HG02763 (cell line): ENCODE results near the gene DENND1C.
A peak's percentile ranks its signal among the peaks of the same experiment; 100 is the strongest.

Experiments used
- ATAC-seq: cut with Tn5 transposase; IDR thresholded peaks from one replicate; pipeline ENCODE4 v1.9.1; 2021; ENCODE audit warnings: mild to moderate bottlenecking, moderate library complexity; ENCODE audit not compliant: unreplicated experiment

Gene DENND1C

DNA sequence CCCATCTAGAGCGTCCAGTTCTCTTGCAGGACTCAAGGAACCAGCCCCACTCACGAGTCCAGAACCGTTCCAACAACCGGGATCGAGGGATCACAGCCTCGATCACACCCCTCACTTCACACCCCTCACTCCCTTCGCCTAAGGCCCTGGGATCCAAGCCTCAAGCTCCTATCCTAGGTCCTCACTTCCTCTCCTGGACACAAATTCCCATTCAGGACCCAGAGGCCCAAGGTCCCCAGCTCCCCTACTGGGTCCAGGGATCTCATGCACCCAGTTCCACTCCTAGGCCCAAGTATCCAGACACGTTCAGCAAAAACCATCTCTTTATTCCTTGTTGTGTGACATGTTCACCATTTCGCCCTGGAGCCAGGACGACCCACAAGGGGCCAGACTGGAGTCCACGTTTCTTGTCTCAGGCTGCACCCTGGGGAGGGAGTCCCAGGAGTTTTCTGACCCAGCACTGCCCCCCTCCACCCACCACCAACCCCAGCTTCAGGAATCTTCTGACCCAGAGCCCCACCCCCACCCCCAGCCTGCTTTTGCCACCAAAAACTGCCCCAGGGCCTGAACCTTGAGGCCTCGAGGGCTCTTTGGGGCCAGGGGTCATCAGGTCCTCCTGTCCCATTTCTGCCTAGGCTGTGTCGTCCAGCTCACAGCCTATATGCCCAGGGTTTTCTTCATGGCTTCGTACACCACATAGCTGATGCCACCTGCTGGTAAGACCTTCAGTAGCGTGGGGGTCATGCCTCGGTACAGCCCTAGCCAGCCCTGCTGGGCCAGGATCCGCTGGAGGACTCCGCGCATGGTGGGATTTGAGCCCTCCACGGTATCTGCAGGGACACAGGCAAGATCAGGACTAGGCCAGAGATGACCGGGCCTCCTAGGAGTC, 55.6 kb downstream of the DENND1C start:
- no peak for ATAC-seq

GRCh38 chr19:6424939-6425731, 56.5 kb downstream of the DENND1C start:
- peak; percentile 86 for ATAC-seq

DNA sequence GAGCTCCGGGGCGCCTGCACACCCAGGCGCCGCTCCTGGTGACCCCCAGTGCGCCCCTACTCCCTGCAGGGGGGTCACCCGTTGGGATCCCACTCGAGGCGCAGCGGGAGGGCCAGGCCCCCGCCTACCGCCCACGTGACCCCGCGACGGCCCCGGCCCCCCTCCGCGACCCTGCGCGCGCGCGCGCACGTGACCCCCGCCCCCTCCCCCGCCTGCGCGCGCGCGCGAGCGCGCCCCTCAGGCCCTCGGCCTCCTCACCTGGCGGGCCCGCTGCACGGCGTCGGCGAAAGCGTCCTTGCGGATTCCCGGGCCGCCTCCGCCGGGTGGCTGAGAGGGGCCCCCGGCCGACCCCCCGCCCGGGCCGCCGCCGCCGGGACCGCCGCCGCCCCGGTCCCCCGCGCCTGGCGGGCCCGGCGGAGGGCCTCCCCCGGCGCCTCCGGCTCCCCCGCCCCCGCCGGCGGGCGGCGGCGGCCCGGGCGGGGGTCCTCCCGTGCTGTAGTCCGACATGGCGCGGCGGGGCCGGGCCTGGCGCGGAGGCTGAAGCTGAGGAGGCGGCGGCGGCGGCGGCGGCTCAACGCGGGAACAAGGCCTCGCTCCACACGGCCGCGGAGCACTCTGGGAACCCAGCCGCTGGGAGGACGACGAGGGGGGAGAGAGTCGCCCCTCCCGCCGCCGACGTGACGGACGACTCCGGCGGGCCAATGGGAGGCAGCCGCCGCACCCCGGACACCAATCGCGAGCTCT, 57.2 kb downstream of the DENND1C start, which contains the start of gene KHSRP:
Gene KHSRP (minus strand): TSS at position 617 of the 744 bp plus-strand sequence. CDS start 110 bp downstream, at position 507.
- ATAC-seq: no peak

DNA sequence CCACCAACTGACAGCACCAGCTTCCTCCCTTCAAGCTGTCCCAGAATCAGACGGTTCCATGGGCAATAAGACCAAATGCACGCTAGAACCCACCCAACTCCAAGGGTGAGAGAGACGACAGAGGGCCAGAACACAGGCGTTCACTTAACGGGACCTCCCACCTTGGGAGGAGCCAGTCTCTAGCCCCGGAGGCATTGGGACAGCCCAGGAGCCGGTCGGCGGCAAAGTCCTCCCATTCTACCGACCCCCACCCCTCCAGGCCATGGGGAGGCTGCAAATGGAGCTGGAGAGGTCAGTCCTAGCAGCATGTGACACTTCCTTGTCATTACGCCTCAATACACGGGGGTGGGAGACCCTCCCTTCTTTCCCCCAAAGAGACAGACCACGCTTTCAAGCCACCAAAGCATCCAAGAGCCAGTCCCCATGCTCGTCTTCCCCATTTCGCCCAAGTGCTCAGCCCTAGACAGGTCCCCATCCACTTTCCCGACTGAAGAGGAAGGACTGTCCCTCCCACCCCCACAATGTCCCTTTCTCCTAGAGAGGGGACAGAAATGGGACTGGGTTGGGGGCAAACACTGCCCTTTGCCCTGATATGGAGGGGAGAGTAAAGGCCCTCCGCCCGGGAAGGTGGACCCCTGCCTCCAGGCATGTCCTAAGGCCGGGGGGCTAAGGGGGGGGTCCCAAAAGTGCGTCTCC, 57.9 kb downstream of the DENND1C start:
- no peak for ATAC-seq

DNA sequence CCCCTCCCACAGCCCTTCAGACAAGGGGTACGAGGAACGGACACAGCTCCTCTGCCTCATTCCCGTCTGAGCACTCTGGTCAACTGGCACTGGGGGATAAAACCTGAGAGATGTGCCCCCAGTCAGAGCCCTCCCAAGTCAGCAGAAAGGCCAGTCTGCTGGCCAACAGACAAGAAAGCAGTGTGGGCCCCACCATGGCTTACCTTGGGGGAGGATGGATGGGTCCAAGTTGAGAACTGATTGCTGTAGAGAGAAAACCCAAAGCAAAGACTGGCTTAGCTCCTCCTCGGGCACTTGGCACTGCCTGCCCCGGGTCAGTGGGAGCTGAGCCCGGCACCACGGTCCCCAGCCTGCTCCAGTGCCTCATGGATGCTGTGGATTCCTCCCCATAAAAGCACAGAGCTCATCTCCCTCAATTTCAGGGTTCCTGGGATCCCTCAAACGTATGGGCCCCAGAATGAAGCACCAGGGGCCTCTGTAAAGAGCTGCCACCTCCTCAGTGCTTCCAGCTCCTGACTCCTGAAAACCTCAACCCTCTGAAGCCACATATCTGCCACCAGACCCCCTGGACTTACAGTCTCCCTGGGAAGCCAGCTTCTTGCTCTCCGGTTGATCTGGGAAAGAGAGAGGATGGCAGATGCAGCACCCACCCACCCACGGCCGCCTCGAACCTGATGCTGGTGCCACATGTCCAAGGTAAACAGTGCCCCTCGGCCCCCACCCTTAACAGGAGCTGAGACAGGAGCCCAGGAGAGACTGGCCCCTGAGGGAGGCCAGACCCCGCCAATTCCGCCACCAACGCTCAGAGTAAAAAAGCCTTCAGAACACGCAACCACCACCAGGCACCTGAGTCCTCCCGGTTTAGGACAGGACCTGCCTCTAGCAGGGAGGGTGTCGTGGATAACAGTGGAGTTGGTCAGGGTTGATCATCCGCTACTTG, 60.2 kb downstream of the DENND1C start:
- no peak for ATAC-seq

- ATAC-seq: no peak
Observed at GRCh38 chr19:6418562-6418932, 63.0 kb downstream of the DENND1C start.

GRCh38 chr19:6417713-6418561, 63.6 kb downstream of the DENND1C start:
- ATAC-seq: no peak
